Keratinocyte (primary cell): Measurements from ENCODE around the gene TTC13. TPM values are rescaled to one million over a fixed set of nuclear protein-coding genes. Genes with fewer than 3 reads are reported as not detected.

ENCODE experiments used
- DNase-seq: peaks from one replicate; pipeline ENCODE4 v3.0.0-alpha.2; 2011; ENCODE audit warnings: low read depth, missing footprints, low spot score
- FAIRE-seq: peaks from 2 replicates; lab custom pipeline; 2011; peaks lifted over from hg19 to GRCh38; lab: Jason Lieb, UNC
- H2AFZ ChIP-seq: 2 replicates; pipeline ENCODE4 v1.6.0; 2012; ENCODE audit warnings: low read length, control low read depth, inconsistent platforms; ENCODE audit not compliant: control insufficient read depth
- H3K27ac ChIP-seq: 2 replicates; pipeline ENCODE4 v1.5.1; 2011; ENCODE audit warnings: low read length; ENCODE audit not compliant: control insufficient read depth, insufficient read depth
- H3K27me3 ChIP-seq: 3 replicates; pipeline ENCODE4 v1.6.0; 2011; ENCODE audit warnings: low read length; ENCODE audit not compliant: control insufficient read depth, insufficient read depth; ENCODE audit errors: extremely low read depth
- H3K36me3 ChIP-seq, 2 experiments: 2 replicates in 1 of 2; 3 replicates in 1 of 2; pipeline ENCODE4 v1.5.1; 2011; ENCODE audit warnings: low read length in 2 of 2, mild to moderate bottlenecking in 1 of 2; ENCODE audit not compliant: control insufficient read depth in 2 of 2, insufficient read depth in 2 of 2; ENCODE audit errors: extremely low read depth in 1 of 2
- H3K4me1 ChIP-seq: 3 replicates; pipeline ENCODE4 v1.5.1; 2011; ENCODE audit warnings: low read length; ENCODE audit not compliant: control insufficient read depth, insufficient read depth; ENCODE audit errors: extremely low read depth
- H3K4me2 ChIP-seq: 3 replicates; pipeline ENCODE4 v1.6.0; 2011; ENCODE audit warnings: low read depth, low read length; ENCODE audit not compliant: control insufficient read depth, insufficient read depth; ENCODE audit errors: extremely low read depth
- H3K4me3 ChIP-seq, 3 experiments: fragments of 200-600 bp in 1 of 3; sonication (generic) in 1 of 3; 2 replicates in 2 of 3; 3 replicates in 1 of 3; pipeline ENCODE4 v1.5.1; 2011 to 2016; ENCODE audit warnings: low read length in 3 of 3, mild to moderate bottlenecking in 3 of 3, control low read depth in 2 of 3, inconsistent platforms in 1 of 3, low read depth in 1 of 3, mixed read lengths in 1 of 3, mixed run types in 1 of 3, moderate library complexity in 1 of 3; ENCODE audit not compliant: control insufficient read depth in 2 of 3, insufficient read depth in 2 of 3; ENCODE audit errors: extremely low read depth in 1 of 3
- H3K79me2 ChIP-seq: 2 replicates; pipeline ENCODE4 v1.6.0; 2012; ENCODE audit warnings: low read length; ENCODE audit not compliant: control insufficient read depth, insufficient read depth
- H3K9ac ChIP-seq: 3 replicates; pipeline ENCODE4 v1.6.0; 2011; ENCODE audit warnings: low read length; ENCODE audit not compliant: control insufficient read depth, insufficient read depth; ENCODE audit errors: extremely low read depth
- H3K9me1 ChIP-seq: 3 replicates; pipeline ENCODE4 v1.6.0; 2011; ENCODE audit warnings: low read length; ENCODE audit not compliant: control insufficient read depth, insufficient read depth; ENCODE audit errors: extremely low read depth
- H3K9me3 ChIP-seq: 2 replicates; pipeline ENCODE4 v1.5.1; 2012; ENCODE audit warnings: low read depth, low read length; ENCODE audit not compliant: control insufficient read depth
- H4K20me1 ChIP-seq: 3 replicates; pipeline ENCODE4 v1.6.0; 2011; ENCODE audit warnings: low read length; ENCODE audit not compliant: control insufficient read depth, insufficient read depth; ENCODE audit errors: extremely low read depth
- CTCF ChIP-seq, 3 experiments: IDR thresholded peaks in 1 of 3; conservative IDR thresholded peaks in 1 of 3; optimal IDR thresholded peaks in 1 of 3; 2 replicates in 2 of 3; 3 replicates in 1 of 3; pipeline versions ENCODE3 to v1.5.1; 2011; ENCODE audit warnings: low read length in 3 of 3, mild to moderate bottlenecking in 3 of 3, moderate library complexity in 2 of 3, control low read depth in 1 of 3, inconsistent platforms in 1 of 3; ENCODE audit not compliant: insufficient read depth in 2 of 3; ENCODE audit errors: extremely low read depth in 1 of 3
- EZH2 ChIP-seq: IDR thresholded peaks from one replicate; pipeline ENCODE4 v1.6.1; 2012; ENCODE audit warnings: inconsistent platforms, mild to moderate bottlenecking, low read length, moderate library complexity
- dilution Hi-C: fragments of 300-500 bp; cut with MboI; formaldehyde crosslinking; loops from one replicate; pipeline ENCODE4 v1.7.0; 2020; ENCODE audit warnings: low sequenced_read_pairs; ENCODE audit not compliant: extremely low pct_ligation_motif_present
- polyA plus RNA-seq, 5 experiments: library from polyadenylated mRNA; depleted of rRNA in 3 of 5; stranded (reverse) in 3 of 5; stranded (forward) in 1 of 5; unstranded in 1 of 5; fragments of >200 nt; gene quantifications; 1 replicate in 1 of 5; 2 replicates in 3 of 5; 3 replicates in 1 of 5; pipeline versions ENCODE4 v1.2.1 to v1.2.3, GENCODE V29; 2011 to 2012; ENCODE audit warnings: missing spikeins in 2 of 5, low read depth in 1 of 5, low replicate concordance in 1 of 5

TTC13 gene
- polyA plus RNA-seq, 1 donor (not counting 4 experiments of a cell fraction or from before 2014, with no cell fraction given) = 8.3 TPM

- DNase-seq (no peak), FAIRE-seq (no peak)
- H3K79me2 ChIP-seq = no peaks in the 10 kb centered on the region
- H3K9ac ChIP-seq = no peak overlapping the region
- no peaks in the 10 kb centered on the region for H3K4me1 ChIP-seq
- H3K4me2 ChIP-seq = no peak overlapping the region
- TF ChIP-seq EZH2 (no peak), CTCF (optimal IDR thresholded peaks at IDR 0.05 in 1 of 3, IDR thresholded peaks at IDR 0.05 in 1 of 3, conservative IDR thresholded peaks at IDR 0.05 in 1 of 3; ENCODE audit: extremely low read depth in 1 of 3, insufficient read depth in 2 of 3, low read length in 3 of 3) (no peak)
- H3K4me3 ChIP-seq = no peak overlapping the region
- H2AFZ ChIP-seq = no peak overlapping the region
- no peak overlapping the region for H3K27ac ChIP-seq
- H3K36me3 ChIP-seq = peaks cover 0 to 1% of the 10 kb centered on the region in 2 experiments
- no peaks in the 10 kb centered on the region for H3K27me3 ChIP-seq
- dilution Hi-C loops = no loop called here
- H3K9me3 ChIP-seq = no peaks in the 10 kb centered on the region
- no peaks in the 10 kb centered on the region for H4K20me1 ChIP-seq
- H3K9me1 ChIP-seq = no peaks in the 10 kb centered on the region
Observed at GRCh38 chr1:230957580-230957989, 21.1 kb downstream of the TTC13 start.

GRCh38 chr1:230950404-230950803 is 28.3 kb downstream of the TTC13 start:
- no peaks in the 10 kb centered on the region for H4K20me1 ChIP-seq
- no peaks in the 10 kb centered on the region for H3K79me2 ChIP-seq
- no peak overlapping the region for H2AFZ ChIP-seq
- no peaks in the 10 kb centered on the region for H3K9me3 ChIP-seq
- no peak for FAIRE-seq
- H3K4me3 ChIP-seq = no peak overlapping the region
- H3K27ac ChIP-seq = no peak overlapping the region
- no peak overlapping the region for H3K9ac ChIP-seq
- H3K9me1 ChIP-seq = no peaks in the 10 kb centered on the region
- TF ChIP-seq EZH2 = no peak
- no peak for TF ChIP-seq CTCF (optimal IDR thresholded peaks at IDR 0.05 in 1 of 3, IDR thresholded peaks at IDR 0.05 in 1 of 3, conservative IDR thresholded peaks at IDR 0.05 in 1 of 3; ENCODE audit: extremely low read depth in 1 of 3, insufficient read depth in 2 of 3, low read length in 3 of 3)
- H3K36me3 ChIP-seq = no peaks in the 10 kb centered on the region
- no peak for DNase-seq
- no peaks in the 10 kb centered on the region for H3K27me3 ChIP-seq
- H3K4me1 ChIP-seq = no peaks in the 10 kb centered on the region
- H3K4me2 ChIP-seq = no peak overlapping the region
- dilution Hi-C loops = no loop called here
